Peyer's patch (tissue), 4 donors: ENCODE data around the gene TMPRSS13.

Experiments
- POLR2A ChIP-seq, 2 donors: fragments of 450-650 bp; IDR thresholded peaks; one replicate each; pipeline ENCODE4 v1.5.1; 2017; ENCODE audit warnings: antibody characterized with exemption in 2 of 2, mild to moderate bottlenecking in 2 of 2, moderate library complexity in 2 of 2
- TF ChIP-seq, protein P1 (sequence below), 6 experiments: fragments of 450-650 bp in 4 of 6; fragments of 200-600 bp in 2 of 6; sonication (generic) in 1 of 6; IDR thresholded peaks; one replicate each; pipeline ENCODE4 v1.5.1; 2017 to 2019; ENCODE audit warnings: antibody characterized with exemption in 6 of 6, mild to moderate bottlenecking in 3 of 6, moderate library complexity in 1 of 6

DNA sequence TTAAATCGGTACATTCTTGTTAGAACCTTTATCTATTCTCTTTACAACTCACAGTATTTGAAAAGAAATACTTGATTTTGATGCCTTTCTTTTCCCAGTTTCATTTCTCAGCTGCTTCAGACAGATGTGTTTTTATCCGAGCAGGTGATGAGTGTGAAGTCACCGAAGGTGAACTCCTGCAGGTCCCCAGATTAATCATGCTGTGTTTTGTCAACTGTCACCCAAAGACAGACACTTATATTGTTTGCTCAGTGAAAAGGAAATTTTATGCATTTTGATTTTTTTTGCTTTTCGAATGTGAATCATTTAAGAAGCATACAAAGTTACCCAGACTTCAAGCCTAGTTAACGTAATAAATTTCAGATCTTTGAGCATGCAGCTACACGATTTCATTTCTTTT is 7.8 kb upstream of the TMPRSS13 start:
- TF ChIP-seq, protein P1, sequence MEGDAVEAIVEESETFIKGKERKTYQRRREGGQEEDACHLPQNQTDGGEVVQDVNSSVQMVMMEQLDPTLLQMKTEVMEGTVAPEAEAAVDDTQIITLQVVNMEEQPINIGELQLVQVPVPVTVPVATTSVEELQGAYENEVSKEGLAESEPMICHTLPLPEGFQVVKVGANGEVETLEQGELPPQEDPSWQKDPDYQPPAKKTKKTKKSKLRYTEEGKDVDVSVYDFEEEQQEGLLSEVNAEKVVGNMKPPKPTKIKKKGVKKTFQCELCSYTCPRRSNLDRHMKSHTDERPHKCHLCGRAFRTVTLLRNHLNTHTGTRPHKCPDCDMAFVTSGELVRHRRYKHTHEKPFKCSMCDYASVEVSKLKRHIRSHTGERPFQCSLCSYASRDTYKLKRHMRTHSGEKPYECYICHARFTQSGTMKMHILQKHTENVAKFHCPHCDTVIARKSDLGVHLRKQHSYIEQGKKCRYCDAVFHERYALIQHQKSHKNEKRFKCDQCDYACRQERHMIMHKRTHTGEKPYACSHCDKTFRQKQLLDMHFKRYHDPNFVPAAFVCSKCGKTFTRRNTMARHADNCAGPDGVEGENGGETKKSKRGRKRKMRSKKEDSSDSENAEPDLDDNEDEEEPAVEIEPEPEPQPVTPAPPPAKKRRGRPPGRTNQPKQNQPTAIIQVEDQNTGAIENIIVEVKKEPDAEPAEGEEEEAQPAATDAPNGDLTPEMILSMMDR (IDR thresholded peaks at IDR 0.05) = no peak
- no peak for TF ChIP-seq POLR2A (IDR thresholded peaks at IDR 0.05)
